HG03354 (cell line): ENCODE measurements around the gene SPRR5.

ENCODE experiments used
- ATAC-seq: cut with Tn5 transposase; IDR thresholded peaks from one replicate; pipeline ENCODE4 v1.9.1; 2021; ENCODE audit warnings: mild to moderate bottlenecking; ENCODE audit not compliant: unreplicated experiment, poor library complexity, severe bottlenecking

SPRR5 gene

GRCh38 chr1:152977614-152978013 is 30.6 kb downstream of the SPRR5 start:
- no peak for ATAC-seq

DNA sequence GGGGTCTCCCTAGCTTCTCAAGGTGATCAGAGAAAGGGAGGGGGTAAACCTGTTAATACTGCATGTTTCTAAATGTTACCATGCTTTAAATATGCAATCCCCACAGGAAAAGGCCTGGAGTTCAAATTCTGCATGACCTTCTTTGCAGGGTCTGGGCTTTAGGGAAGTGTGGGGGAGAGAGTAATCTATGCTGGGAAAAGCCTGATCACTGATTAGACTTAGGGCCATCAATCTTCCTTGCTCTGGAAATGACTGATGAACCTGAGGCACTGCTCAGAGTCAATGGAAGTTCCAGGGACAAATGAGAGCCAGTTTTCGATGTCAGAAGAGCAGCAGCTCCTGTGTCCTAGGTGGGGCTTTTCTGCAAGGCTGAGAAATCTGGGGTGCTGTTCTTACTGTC is 33.7 kb downstream of the SPRR5 start:
- no peak for ATAC-seq

DNA sequence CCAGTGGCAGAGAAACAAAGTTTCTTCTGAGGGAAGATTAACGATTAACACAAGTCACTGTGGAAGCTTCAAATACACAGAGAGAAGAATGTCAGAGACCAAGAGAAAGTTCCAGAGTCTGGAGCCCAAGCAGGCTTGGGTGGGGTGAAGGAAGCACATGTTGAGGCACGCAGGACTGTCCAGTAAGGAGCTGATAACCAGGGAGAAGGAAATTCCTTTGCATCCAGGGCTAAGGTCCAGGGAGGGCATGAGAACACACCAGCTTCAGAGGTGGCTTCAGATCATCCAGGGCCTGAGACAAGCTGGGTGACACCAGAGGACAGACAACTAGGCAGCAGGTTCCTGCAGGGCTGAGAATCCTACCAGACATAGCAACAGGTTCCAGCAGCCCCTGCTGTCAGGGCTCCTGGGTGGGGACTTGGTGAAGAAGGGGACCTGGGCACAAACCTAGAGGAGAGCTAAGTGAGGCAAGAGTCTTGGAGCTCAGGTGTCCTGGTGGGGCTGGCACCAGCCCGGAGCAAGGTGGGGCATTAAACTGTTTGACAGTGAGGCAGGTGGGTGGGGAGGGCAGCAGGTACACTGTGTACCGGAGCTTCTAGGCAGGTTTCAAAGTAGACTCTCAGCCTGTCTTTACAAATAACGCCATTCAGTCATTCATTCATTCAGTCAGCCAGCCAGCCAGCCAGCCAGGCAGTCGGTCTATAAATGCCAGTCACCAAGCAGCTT is 34.3 kb downstream of the SPRR5 start:
- ATAC-seq, result no peak

- ATAC-seq, result no peak
Observed at GRCh38 chr1:152982076-152982475, 35.1 kb downstream of the SPRR5 start.

- no peak for ATAC-seq
Observed at GRCh38 chr1:152983234-152983633, 36.2 kb downstream of the SPRR5 start.

DNA sequence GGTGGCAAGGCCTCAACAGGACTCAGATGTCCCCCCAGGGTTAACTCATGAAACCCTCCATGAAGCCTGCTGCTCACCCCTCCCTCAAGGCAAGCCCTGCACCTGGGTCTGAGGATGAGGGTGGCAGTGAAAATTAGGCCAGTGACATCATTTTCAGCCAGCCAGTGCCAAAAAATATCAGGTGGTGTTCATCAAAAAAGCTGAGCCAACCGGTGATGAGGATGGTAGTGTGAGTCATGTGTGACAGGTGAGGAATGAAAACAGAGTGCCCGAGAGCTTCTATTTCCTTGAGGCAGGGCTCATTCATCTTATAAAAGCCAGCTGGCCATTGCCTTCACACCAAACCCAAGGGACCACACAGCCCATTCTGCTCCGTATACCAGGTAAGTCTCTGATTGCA is 36.7 kb downstream of the SPRR5 start, which contains the start of gene SPRR1A:
SPRR1A (plus strand) TSS at position 339 of the 400 bp plus-strand sequence. CDS start 1,150 bp downstream, outside the sequence.
- no peak for ATAC-seq

GRCh38 chr1:152986578-152986977 is 39.6 kb downstream of the SPRR5 start:
- ATAC-seq, result no peak

- ATAC-seq, result no peak
Observed at GRCh38 chr1:152993186-152993585, 46.2 kb downstream of the SPRR5 start.

GRCh38 chr1:152995842-152996241 is 48.8 kb downstream of the SPRR5 start:
- no peak for ATAC-seq

DNA sequence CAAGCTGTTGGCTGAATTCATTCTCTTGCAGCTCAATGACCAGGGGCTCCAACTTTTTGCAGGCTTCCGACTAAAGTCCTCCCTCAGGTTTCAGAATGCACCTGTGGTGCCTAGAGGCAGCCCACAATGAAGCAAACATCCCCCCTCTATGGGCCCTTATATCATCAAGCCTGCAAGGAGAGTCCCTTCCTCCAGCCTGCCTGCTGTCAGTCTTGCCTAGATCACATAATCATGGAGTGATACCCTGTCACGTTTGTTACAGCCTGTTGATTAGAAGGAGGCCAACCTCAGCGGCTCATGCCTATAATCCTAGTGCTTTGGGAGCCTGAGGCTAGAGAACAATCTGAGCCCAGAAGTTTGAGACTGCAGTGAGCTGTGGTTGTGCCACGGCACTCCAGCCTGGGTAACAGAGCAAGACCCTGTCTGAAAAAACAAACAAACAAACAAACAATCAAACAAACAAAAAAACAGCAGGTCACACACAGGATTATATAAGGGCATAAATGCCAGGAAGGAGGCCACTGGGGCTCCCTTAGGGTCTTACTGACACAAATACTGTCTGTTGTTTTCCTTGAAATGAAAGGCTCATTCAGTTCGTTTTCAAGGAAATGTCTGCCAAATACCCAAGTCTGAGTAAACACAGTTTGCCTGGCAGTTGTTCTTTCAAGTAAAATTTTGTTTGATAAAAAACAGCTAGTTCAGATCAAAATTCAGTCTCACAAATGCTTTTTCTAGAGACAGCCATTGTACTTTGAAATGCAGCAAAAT is 49.8 kb downstream of the SPRR5 start:
- no peak for ATAC-seq

- no peak for ATAC-seq
Observed at GRCh38 chr1:152997901-152998300, 50.9 kb downstream of the SPRR5 start.

DNA sequence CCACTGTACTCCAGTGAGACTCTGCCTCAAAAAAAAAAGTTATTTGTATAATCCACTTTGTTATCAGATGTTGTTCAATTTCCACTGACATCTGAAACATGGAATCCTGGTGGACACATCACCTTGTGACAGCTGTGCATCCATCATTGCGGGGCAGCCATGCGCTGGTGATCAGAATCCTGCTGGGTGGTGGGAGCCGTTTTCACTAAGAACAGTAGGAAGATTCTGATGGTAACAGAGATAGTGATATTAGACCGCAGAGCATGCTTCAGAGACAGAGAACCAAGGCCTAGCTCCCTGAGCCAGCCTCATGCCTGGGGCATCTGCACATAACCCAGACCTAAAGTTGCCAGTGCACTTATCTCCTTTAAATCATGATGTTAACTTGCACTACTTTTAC is 51.5 kb downstream of the SPRR5 start:
- ATAC-seq, result no peak
